Endothelial cell (in vitro differentiated cells): ENCODE results near the gene ARHGAP45. TPM values are rescaled to one million over a fixed set of nuclear protein-coding genes. Genes with fewer than 3 reads are reported as not detected.

Experiments used
- DNase-seq: peaks from one replicate; pipeline ENCODE4 v3.0.0; 2021; ENCODE audit warnings: low spot score
- H3K27ac Mint-ChIP-seq: one replicate; pipeline ENCODE4 v1.8.0; 2021; ENCODE audit warnings: mixed read lengths, inconsistent platforms; ENCODE audit not compliant: unreplicated experiment
- H3K27me3 Mint-ChIP-seq: one replicate; pipeline ENCODE4 v1.8.0; 2021; ENCODE audit warnings: mild to moderate bottlenecking, moderate library complexity, mixed read lengths, inconsistent platforms; ENCODE audit not compliant: unreplicated experiment
- H3K36me3 Mint-ChIP-seq: one replicate; pipeline ENCODE4 v1.8.0; 2021; ENCODE audit warnings: mild to moderate bottlenecking, low read depth, mixed read lengths, inconsistent platforms; ENCODE audit not compliant: unreplicated experiment
- H3K4me1 Mint-ChIP-seq: one replicate; pipeline ENCODE4 v1.8.0; 2021; ENCODE audit warnings: mild to moderate bottlenecking, mixed read lengths, inconsistent platforms; ENCODE audit not compliant: unreplicated experiment
- H3K4me3 Mint-ChIP-seq: one replicate; pipeline ENCODE4 v1.8.0; 2021; ENCODE audit warnings: mild to moderate bottlenecking, mixed read lengths, inconsistent platforms; ENCODE audit not compliant: unreplicated experiment
- H3K9me3 Mint-ChIP-seq: one replicate; pipeline ENCODE4 v1.8.0; 2021; ENCODE audit warnings: mixed read lengths, inconsistent platforms; ENCODE audit not compliant: unreplicated experiment
- total RNA-seq: library from RNA; stranded (reverse); fragmentation: NEBNext Ultra II Directional; extraction: Animal tissue kit (Norgen Biotek cat#: 25700); gene quantifications from one replicate; pipeline ENCODE4 v1.2.1, GENCODE V29; 2021; ENCODE audit not compliant: unreplicated experiment
- TF ChIP-seq, protein P1 (sequence below): fragments of 200-600 bp; sonication (generic); IDR thresholded peaks from one replicate; pipeline ENCODE4 v1.5.0; 2021; ENCODE audit warnings: antibody characterized with exemption; ENCODE audit not compliant: unreplicated experiment

The ARHGAP45 gene
- total RNA-seq, 1 donor from 2014 or later = 2.4 TPM

DNA sequence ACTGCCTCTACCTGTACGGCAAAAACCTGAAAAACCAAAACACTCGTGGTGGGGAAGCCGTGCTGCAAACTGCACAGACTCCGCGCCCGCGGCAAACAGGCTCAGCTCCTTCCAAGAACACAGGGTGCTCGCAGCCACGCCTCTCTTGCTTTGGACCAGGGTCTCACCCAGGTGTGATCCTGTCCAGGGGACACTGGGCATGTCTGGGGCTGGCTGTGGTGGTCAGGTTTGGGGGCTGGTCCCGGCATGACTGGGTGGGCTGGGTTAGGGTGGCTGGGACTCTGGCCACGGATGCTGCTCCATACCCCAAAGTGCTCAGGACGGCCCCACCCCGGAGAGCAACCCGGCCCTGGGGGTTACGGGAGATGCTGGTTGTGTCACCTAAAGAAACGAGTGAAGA lies 50.7 kb downstream of the ARHGAP45 start:
- H3K36me3 Mint-ChIP-seq = peaks cover 13% of the 10 kb centered on the region
- H3K9me3 Mint-ChIP-seq = no peaks in the 10 kb centered on the region
- peaks cover 4% of the 10 kb centered on the region for H3K27me3 Mint-ChIP-seq
- TF ChIP-seq, protein P1, sequence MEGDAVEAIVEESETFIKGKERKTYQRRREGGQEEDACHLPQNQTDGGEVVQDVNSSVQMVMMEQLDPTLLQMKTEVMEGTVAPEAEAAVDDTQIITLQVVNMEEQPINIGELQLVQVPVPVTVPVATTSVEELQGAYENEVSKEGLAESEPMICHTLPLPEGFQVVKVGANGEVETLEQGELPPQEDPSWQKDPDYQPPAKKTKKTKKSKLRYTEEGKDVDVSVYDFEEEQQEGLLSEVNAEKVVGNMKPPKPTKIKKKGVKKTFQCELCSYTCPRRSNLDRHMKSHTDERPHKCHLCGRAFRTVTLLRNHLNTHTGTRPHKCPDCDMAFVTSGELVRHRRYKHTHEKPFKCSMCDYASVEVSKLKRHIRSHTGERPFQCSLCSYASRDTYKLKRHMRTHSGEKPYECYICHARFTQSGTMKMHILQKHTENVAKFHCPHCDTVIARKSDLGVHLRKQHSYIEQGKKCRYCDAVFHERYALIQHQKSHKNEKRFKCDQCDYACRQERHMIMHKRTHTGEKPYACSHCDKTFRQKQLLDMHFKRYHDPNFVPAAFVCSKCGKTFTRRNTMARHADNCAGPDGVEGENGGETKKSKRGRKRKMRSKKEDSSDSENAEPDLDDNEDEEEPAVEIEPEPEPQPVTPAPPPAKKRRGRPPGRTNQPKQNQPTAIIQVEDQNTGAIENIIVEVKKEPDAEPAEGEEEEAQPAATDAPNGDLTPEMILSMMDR = no peak
- no peaks in the 10 kb centered on the region for H3K4me1 Mint-ChIP-seq
- no peak overlapping the region for H3K27ac Mint-ChIP-seq
- H3K4me3 Mint-ChIP-seq = no peak overlapping the region
- DNase-seq = no peak

DNA sequence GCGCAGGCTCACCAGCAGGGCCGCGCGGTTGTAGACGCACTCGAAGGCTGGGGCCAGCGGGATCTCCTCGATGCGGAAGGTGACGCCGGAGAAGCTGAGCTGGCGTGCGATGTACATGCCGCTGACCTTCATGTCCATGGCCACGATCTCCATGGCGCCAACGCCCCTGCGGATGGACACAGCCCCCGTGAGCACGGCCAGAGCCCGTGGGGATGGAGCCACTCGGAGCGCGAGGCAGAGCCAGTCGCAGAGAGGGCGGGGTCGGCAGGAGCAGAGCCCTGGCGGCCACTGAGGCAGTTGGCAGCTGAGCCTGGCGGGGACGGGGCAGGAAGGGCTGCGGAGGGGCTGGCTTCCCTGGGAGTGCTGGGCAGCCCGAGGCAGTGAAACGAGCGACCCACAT lies 52.0 kb downstream of the ARHGAP45 start:
- no peak for DNase-seq
- H3K27ac Mint-ChIP-seq = no peak overlapping the region
- TF ChIP-seq, protein P1 = no peak
- peaks cover 6% of the 10 kb centered on the region for H3K27me3 Mint-ChIP-seq
- no peaks in the 10 kb centered on the region for H3K9me3 Mint-ChIP-seq
- no peaks in the 10 kb centered on the region for H3K4me1 Mint-ChIP-seq
- peaks cover 17% of the 10 kb centered on the region for H3K36me3 Mint-ChIP-seq
- no peak overlapping the region for H3K4me3 Mint-ChIP-seq

DNA sequence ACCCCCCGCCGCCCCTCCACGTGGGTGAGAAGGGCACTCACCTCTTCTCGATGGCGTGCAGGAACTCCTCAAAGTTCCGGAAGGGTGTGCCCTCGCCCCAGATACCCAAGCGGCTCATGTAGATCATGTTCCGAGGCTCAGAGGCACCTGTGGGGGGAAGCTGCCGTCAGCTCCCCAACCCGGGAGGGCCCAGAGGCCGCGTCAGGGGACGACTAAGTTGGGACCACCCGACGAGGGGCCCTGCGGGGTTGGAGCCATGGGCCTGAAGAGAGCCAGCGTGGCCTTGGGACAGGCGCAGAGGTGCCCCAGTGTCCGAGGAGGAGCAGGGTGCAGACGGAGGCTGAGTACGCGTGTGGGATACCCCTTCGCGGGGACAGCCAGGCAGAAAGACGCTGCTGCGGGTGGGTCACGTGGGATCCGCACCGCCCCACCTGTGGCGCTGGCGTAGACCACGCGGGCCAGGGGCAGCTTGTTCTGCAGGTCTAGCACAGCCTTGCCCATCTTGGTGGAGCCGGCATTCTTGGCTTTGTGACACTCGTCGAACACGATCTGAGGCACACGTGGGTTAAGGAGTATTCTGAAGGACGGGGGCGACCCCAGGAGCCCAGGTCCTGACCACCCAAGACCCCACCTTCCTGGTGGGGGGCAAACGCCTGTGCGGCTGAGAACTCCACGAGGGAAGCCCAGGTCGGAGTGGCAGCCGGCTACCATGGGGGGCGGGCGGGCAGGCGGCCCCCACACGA lies 52.7 kb downstream of the ARHGAP45 start:
- Mint-ChIP-seq H3K27me3 (peaks cover 6% of the 10 kb centered on the region), H3K4me1 (no peaks in the 10 kb centered on the region), H3K9me3 (no peaks in the 10 kb centered on the region), H3K27ac (no peak overlapping the region), H3K4me3 (no peak overlapping the region), H3K36me3 (peaks cover 17% of the 10 kb centered on the region)
- DNase-seq = no peak
- TF ChIP-seq, protein P1 = no peak

DNA sequence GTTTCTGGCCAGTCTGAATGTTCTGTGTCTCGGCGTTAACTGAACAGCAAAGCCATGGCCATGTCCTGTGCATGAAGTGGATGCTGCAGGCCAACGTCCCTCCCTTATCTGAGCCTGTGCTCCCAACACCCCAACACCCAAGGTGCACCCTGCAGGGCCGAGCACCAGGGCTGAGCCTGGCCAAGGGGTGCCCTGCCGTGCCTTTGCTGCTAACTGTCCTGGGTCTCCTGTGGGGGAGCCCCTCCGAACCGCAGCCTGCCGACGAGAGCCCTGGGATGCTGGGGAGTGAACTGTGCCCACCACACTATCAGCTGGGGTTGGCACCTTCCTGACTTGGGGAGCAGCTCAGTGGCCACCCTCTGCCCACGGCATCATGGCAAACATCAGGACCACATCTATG lies 54.4 kb downstream of the ARHGAP45 start:
- no peak overlapping the region for H3K27ac Mint-ChIP-seq
- TF ChIP-seq, protein P1 = no peak
- H3K9me3 Mint-ChIP-seq = no peaks in the 10 kb centered on the region
- peaks cover 13% of the 10 kb centered on the region for H3K27me3 Mint-ChIP-seq
- peak overlapping the region; percentile 73 for H3K4me3 Mint-ChIP-seq
- H3K4me1 Mint-ChIP-seq = no peaks in the 10 kb centered on the region
- peaks cover 17% of the 10 kb centered on the region for H3K36me3 Mint-ChIP-seq
- DNase-seq = no peak
